Dermis blood vessel endothelial cell (primary cell): ENCODE results near the gene TMTC2. TPM values are rescaled to one million over a fixed set of nuclear protein-coding genes. Genes with fewer than 3 reads are reported as not detected.
A peak's percentile ranks its signal among the peaks of the same experiment; 100 is the strongest.
"Not testable (repeated sequence)": the region's sequence is repeated elsewhere in the genome, so short reads cannot be mapped to it uniquely, and the experiment has no call there.

Source experiments
- DNase-seq: peaks from one replicate; pipeline ENCODE4 v3.0.0; 2010
- total RNA-seq: library from RNA; depleted of rRNA; stranded (reverse); fragments of >200 nt; gene quantifications from 2 replicates; pipeline ENCODE4 v1.2.3, GENCODE V29; 2014

TMTC2 gene
- total RNA-seq, 1 donor from 2014 or later, result 17.9 TPM

DNA sequence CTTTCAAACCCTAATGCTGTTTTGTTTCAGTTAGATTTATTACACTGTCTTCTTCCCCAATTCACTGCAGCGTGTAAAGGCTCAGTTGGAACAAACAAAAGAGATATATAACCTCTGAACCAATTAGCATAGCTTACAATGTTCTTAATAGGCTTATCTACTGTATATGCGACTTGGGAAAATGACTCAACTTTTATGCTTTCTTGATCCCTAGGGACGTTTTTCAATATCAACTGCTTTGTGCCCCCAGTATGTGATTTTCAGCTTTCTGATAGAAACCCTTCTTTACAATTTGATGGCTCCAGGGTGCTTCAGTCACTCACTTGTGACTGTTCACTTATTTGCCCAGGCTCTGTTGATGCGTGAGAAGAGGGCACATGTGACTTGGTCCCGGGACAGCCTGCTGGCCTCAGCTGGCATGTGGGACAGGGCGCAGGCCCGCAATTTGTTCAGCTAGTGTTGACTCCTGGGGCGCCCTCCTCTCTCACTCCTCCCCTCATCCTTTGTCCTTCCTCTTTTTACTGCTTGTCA lies 107.1 kb downstream of the TMTC2 start:
- no peak for DNase-seq

DNA sequence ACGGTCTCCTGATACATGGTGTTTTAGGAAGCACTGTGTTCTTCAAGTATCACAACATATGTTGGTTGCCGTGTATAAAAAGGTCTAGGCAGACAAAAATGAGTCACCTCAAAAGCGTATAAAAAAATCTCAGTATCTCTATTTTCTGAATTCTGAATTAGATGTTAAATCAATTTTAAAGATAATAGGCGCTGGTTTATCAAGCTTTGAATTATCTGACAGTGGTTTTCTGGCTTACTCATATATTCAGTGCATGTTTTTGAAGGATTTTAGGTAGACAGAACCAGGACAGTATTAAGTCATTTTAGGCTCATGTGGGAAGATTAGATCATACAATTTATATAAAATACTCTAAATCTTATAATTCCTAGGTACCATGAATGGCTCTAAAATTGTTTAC lies 110.8 kb downstream of the TMTC2 start:
- DNase-seq, result no peak

DNA sequence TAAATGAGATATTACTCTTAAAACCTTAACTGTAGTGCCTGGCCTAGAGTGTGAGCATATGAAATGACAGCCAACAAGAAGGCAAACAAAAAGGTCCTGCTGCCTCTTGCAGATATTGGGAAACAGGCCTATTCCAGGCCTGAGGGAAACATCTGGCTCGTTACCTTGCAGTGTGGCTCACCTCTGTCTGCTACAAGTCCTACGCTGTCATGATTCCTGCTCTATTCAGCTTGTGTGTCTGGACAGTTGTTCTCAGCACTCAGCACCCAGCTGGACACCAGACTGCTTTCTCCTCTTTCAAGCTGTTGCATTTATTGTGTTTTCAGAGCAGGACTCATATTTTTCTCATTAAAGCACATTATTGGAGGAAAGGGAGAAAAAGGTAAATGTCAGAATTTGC lies 113.5 kb downstream of the TMTC2 start:
- no peak for DNase-seq

DNA sequence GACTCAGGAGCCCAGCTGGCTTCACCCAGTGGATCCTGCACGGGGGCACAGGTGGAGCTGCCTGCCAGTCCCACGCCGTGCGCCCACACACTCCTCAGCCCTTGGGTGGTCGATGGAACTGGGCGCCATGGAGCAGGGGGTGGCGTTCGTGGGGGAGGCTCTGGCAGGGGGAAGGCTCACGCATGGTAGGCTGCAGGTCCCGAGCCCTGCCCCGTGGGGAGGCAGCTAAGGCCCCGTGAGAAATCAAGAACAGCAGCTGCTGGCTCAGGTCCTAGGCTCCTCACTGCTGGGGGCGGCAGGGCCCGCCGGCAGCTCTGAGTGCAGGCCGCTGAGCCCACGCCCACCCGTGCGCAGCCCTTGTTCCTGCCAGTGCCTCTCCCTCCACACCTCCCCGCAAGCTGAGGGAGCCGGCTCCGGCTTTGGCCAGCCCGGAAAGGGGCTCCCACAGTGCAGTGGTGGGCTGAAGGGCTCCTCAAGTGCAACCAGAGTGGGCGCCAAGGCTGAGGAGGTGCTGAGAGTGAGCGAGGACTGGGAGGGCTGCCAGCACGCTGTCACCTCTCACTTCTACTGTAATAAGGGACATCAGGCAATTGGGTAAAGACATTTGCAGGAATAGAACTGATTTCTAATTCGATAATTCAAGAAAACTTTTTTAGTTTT lies 115.4 kb downstream of the TMTC2 start:
- no peak for DNase-seq

DNA sequence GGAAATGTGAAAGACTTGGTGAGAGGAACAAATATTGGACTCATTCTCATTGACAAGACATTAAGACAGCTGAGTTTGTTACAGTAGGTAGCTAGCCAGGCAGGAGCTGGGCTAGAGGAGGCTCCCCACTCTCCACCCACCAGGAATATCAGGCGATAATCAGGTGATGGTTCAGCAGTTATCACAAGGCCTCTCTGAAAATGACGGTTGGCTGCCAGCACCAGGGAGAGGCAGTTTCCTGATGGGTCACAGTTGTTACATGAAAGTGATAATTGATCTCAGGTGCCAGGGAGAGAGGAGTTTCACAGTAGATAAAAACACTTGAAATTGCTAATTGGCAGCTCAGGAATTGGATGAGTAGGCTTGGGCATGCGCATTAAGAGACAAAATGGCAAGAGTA lies 116.5 kb downstream of the TMTC2 start:
- no peak for DNase-seq

DNA sequence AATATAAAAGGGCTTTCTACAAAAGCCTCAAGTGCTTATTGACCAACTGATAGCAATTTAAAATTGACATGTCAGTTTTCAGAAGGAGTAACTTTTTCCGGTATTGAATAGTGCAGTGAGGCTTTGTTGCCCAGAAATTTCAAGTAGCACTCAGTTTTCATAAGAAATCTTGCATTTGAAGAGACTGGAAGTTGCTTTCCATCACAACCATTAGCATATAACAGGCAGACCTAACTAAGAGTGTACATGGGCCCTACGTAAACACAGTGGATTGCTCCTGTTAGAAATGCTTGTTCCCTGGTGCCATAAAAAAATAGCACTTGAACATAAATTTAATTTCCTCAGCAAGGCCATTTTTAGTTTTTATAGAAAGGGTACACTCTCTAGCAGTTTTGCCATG lies 117.9 kb downstream of the TMTC2 start:
- no peak for DNase-seq

DNA sequence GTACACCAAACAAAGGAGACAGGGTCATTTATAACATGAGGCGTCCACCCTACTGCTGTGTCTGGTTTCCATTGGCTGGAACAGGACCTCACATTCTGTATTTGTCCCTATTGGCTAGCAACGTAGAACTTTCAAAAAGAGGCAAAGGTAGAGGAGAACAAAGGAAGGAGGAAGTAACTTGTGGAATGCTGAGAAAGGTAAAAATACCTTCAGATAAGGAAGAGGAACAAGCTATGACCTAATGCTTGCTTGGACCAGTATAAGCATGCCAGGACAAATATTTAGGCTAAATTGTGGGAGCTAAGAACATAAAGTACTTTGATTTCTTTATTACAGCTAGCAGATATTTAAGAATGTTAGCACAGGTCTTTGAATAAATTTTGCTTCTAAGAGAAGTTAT lies 118.3 kb downstream of the TMTC2 start:
- DNase-seq, result not testable (repeated sequence)

DNA sequence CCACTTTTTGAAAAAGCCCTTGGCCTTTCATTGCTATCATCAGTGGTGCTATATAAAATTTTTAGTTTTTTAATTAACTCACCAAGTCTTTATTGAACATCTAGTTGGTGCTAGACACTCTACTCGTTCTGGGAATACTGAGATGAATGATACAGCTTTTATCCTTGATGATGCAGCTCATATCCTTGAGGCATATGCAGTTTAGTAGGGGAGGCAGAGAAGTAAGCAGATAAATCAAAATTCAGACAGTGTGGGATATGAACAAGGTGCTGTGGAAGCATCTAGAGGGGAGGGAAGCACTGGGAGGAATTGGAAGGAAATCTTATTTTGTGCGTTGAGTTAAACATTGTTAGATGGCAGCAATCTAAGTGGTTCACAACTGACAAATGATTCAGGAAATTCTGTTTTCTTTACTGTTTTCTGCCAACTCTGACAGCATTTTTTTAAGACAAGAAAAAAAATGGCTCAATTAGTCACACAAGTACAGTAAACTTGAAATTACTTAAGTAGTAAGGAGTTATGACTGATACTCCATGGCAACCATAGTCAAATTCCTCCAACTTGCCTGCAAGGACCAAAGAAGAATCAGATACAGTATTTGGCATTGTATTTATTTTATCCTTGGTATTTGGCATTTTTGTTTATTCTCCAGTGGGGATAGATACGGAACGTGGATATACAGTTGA lies 119.2 kb downstream of the TMTC2 start:
- DNase-seq, result no peak

DNA sequence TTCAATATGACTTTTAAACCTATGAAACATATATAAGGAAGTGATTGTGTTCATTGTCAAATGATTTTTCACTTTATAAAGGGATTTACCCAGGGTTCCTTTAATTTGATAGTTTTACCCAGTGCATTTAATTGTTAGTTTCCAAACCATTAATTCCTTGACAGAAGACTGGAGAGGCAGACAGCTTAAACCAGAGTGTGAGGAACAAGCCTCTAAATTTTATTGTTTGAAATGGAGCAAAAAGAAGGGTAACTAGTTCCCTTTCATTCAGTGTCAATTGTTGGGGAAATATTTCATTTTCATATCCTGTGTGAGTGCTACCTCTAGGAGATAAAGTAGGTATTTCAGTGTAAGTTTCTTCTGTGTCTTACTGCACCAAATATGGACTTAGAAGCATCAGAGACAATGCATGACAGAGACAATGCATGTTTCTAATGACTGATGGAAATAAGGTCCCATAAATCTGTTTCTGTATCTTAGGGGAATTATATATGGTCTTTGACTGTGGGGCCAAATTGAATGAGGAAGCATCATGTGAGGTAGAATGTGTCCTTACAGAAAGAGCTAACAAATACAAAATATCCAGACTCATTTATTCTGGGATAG lies 120.5 kb downstream of the TMTC2 start:
- no peak for DNase-seq

DNA sequence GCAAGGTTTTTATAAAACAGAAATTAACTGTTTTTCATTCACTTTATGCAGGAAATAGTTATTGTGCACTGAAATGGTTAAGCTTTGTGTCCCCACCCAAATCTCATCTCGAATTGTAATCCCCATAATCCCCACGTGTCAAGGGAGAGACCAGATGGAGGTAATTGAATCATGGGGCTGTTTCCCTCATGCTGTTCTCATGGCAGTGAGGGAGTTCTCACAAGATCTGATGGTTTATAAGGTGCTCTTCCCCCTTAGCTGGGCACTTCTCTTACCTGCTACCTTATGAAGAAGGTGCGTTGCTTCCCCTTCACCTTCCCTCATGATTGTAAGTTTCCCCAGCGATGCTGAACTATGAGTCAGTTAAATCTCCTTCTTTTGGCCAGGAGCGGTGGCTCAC lies 123.9 kb downstream of the TMTC2 start:
- DNase-seq, result no peak

DNA sequence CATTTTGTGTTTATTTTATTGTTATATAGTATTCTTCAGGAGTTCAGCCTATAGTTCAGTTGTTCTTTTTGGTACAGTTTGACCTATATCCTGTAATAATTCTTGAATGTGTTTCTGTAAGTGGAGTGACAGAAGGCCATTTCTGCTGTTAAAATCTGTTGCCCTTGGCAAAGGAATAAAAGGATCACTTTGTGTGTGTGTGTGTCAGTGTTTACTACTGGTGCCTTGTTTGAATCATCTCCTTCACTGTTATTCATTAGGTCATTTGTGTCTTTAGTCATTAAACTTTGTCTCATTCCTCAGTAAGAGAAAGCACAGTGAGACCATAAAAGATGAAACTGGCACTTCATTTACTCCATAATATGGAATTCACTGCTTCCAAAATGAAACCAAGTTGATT lies 130.7 kb downstream of the TMTC2 start:
- no peak for DNase-seq

DNA sequence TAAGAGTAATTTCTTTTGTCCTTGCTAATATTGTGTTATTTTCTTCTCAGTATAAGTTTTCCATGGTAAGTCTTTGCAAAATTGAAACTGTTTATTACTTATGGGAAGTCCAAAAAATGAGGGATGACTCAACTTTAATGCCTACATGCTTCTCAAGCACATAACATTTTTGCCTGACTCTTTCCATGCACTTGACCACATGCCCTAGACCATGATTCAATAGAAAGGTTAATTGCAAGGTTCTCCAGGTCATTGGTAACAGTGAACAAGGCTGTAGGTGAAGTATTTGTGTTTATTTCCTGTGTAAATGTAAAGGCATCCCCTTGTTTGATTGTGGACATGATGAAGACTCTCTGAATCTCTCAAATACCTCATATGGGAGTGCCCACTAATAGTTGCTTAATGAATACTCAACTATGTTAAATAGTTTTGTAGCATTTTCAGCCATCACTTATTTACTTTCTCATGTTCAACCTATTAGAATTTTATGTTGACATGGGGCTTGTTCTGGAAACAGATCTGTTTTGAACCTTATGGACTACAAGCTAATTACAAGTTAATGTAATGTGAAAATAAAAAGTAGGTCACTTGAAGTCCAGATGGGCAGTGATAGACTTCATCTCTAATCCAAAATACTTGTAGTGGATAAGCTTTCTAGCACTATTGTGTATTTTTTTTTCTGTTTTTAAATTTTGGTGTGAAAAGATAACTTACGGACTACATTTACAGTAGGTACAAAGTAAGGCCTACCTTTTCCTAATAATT lies 131.7 kb downstream of the TMTC2 start:
- DNase-seq, result no peak

DNA sequence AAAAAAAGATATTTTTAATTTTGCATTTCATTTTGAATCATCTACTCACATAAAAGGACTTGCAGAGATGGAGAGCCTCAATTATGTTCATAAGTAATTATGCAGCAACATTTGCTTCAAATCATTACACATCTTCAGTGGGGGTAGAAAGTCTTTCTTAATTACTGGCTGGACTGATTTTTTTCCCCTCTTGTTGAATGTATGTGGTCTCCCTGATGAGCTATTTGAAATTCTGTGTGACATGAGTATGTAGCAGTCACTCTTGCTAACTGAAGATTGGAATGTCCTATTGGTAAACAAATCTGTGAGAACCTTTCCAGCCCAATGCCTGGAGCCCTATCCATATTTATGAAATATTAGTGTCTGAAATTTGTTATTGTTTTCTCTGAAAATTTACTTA lies 139.8 kb downstream of the TMTC2 start:
- no peak for DNase-seq

DNA sequence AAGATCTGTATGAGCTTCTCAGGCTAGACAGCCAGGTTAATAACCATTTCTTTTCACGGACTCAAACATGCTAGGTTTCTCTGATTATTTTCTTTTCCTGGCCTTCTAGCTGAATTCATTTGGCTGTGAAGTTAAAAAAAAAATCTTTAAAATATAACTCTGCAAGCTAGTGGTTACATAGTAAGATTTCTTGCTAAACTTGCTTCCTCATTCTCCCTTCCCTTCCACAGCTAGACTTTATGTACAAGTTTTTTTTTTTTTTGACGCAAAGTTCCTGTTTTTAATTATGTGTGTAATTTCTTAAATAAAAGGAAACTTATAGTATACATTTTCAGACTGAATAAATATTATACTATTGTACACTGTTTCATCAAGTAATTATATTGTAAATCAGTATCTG lies 145.4 kb downstream of the TMTC2 start:
- DNase-seq, result no peak

DNA sequence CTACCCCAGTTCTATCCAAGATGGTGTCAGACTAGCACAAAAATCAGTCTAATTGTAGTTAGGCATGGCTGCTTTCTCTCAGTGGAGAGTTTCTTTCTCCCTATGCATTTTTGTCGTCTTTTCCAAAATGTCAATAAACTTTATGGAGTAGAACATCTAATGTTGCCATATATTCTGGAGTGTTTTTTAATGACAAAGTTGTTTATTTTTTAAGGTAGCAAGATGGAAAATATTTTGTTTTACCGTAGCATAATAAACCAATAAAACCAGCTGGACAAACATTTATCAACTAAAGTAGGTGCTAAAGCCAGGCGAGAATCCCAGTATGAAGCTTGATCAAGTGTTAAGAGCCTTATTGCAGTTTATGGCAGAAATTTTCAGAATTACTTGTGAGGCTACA lies 146.3 kb downstream of the TMTC2 start:
- DNase-seq, result no peak

DNA sequence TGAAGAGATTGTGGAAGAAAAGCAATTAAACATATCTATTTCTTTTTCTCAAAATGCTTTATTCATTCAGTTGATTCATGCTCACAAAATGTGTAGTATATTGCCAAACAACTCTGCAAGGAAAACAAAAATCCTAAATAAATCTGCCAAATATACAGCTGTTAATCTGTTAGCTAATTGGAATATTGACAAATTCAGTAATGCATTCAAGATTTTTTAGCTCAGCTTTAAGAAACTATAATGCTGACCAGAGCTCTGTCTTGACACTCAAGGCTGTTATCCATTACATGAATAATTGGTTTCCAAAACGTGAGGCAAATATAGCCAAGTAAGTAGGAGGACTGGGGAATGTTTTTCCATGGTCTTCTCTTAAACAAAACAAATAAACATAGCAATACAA lies 146.8 kb downstream of the TMTC2 start:
- DNase-seq, result no peak

DNA sequence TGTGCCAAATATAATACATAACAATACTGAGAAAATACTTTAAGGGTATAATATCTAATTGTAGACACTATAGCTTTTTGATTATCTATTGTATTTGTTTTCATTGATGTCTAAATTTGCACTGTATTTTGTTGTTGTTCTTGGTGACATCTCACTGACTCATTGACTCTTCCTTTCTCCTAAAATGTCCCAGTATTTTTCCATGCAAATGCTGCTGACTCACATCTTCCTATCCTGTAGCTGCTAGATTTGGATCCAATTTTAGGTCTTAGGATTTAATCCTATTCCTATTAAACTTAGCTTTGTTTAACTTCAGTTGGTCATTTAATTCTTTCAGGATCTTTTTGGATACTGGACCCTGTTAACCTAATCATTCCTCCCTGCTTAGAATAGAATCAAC lies 148.5 kb downstream of the TMTC2 start:
- DNase-seq, result peak; percentile 65

DNA sequence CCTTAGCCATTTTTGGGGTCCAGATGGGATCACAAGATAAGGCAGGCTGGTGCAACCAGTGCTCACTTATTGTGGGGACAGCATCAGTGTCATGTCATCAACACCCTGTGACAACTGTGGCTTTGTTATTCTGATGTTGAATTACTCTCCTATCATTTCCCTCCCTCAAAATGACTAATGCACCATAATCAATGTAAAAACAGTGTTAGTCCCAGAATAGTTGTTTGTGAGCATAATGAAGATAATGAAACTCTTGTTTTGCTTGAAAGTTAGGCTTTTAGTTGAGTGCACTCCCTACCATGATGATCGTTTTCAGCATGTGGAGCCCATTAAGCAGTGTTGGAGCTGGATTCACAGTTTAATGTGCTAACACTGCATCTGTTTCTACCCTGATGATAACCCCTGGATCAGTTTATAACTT lies 151.4 kb downstream of the TMTC2 start:
- no peak for DNase-seq

DNA sequence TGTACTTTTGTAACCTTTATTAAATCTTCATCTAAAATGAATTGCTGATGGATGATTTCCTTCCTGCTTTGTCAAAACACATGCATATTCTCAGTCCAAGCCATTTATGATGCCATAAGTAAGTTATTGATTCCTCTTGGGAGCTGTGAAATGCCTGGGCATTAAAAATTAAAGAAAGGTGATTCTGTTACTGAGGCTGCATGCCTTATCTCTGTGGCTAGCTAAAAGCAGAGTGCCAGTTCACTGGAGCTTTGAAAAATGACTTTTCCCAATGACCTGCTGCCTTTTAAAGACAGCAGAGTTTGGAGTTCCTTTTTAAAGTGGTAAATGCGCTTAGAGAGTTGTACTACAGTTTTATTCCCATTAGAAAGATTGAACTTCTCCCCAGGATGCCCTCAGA lies 152.1 kb downstream of the TMTC2 start:
- no peak for DNase-seq

DNA sequence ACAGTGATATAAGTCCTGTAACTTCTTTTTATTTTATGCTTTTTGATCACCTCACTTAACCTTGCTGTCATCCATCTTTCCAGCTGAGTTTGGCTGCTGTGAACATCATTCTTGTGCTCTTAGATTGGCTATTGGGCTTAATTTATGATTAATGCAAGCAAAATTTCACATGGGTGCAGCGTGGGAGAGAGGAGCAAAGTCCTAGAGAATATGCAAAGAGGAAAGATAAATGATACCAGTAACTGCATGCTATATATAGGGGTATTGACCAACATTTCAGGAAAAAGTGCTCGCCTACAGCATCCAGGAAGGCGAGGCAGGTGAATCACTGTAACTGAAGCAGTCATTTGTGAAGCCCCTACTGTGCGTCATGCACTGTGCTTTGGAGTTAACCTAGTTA lies 153.1 kb downstream of the TMTC2 start:
- no peak for DNase-seq

DNA sequence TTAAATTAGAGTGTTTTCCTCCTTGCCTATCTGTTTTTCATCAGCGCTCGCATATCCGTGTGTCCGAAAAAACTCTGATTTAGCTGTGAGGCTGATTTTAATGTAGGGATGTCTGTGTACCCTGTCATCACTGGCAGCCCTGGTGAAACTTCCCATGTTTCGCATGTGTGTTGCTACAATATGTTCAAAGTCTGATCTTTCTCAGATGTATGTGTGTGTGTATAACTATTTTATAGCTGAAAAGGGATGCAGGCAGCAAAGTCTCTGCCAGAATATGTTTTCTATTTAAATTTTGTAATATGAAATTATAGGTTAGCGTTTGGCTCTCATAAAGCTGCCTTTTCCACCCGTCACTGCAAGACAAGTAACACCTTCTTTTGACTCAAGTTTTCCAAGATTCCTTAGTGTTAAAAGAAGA lies 154.8 kb downstream of the TMTC2 start:
- DNase-seq, result no peak

DNA sequence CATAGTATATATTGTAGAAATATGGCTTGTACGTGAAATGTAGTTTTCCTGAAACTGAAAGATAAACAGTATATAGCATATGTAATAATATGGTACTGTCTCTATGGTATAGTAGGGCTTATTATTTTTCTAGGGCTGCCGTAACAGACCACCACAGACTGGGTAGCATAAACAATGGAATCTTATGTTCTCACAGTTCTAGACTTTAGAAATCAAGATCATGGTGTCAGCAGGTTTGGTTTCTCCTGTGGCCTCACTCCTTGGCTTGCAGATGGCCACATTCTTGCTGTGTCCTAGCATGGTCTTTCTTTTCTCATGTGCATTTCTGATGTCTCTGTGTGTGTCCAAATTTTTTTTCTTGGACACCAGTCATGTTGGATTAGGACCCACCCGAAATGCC lies 155.8 kb downstream of the TMTC2 start:
- no peak for DNase-seq

DNA sequence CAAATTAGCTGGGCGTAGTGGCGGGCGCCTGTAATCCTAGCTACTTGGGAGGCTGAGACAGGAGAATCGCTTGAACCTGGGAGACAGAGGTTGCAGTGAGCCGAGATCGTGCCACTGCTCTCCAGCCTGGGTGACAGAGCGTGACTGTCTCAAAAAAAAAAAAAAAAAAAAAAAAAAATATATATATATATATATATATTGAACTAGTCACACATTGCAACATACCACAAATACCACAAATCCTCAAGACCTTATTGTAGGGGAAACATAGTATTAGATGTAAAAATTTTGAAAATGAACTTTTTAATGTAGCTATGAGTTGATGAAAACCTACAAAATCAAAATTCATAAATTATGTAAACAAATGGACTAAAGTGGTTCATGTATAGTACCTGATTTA lies 158.4 kb downstream of the TMTC2 start:
- not testable (repeated sequence) for DNase-seq
